OCI-LY7 (cell line): ENCODE measurements around the gene OMA1. TPM values are rescaled to one million over a fixed set of nuclear protein-coding genes. Genes with fewer than 3 reads are reported as not detected.
"Not testable (repeated sequence)": the region's sequence is repeated elsewhere in the genome, so short reads cannot be mapped to it uniquely, and the experiment has no call there.

ENCODE experiments used
- BruUV-seq: library from RNA; stranded (reverse); fragments of 400-500 nt; replicated peaks from 2 replicates; lab custom pipeline; 2021; lab: Mats Ljungman, UMichigan
- CTCF ChIA-PET: fragments of 300-600 bp; sonication (Branson Sonifier 250); formaldehyde crosslinking; loops from one replicate; lab custom pipeline; 2022; ENCODE audit warnings: antibody characterized with exemption; ENCODE audit not compliant: unreplicated experiment; lab: Charles Lee
- POLR2A ChIA-PET: fragments of 300-600 bp; sonication (Branson Sonifier 250); formaldehyde crosslinking; loops from one replicate; lab custom pipeline; 2022; ENCODE audit warnings: antibody characterized with exemption; lab: Charles Lee
- DNase-seq: peaks from one replicate; pipeline ENCODE4 v3.0.0-alpha.2; 2015; ENCODE audit warnings: low spot score
- H2AFZ ChIP-seq: fragments of 200-600 bp; sonication (generic), shearing (Covaris generic); 2 replicates; pipeline ENCODE4 v1.6.1; 2014; ENCODE audit warnings: mild to moderate bottlenecking, antibody characterized with exemption, low read length, moderate library complexity
- H3K27ac ChIP-seq: fragments of 200-600 bp; sonication (generic); 2 replicates; pipeline ENCODE4 v1.5.1; 2014; ENCODE audit warnings: mixed run types, low read depth, mild to moderate bottlenecking, moderate library complexity, low read length, inconsistent platforms; ENCODE audit not compliant: poor library complexity, severe bottlenecking
- H3K36me3 ChIP-seq: fragments of 200-600 bp; sonication (generic); 2 replicates; pipeline ENCODE4 v1.6.1; 2014; ENCODE audit warnings: mild to moderate bottlenecking, antibody characterized with exemption, low read length, moderate library complexity, mixed read lengths; ENCODE audit not compliant: insufficient read depth
- H3K4me1 ChIP-seq: fragments of 200-600 bp; sonication (generic); 2 replicates; pipeline ENCODE4 v1.5.1; 2014; ENCODE audit warnings: mild to moderate bottlenecking, low read length; ENCODE audit not compliant: insufficient read depth, poor library complexity, severe bottlenecking
- H3K4me2 ChIP-seq: fragments of 200-600 bp; sonication (generic); 2 replicates; pipeline ENCODE4 v1.6.1; 2014; ENCODE audit warnings: mild to moderate bottlenecking, low read length
- H3K4me3 ChIP-seq: fragments of 200-600 bp; sonication (generic); 2 replicates; pipeline ENCODE4 v1.5.1; 2014; ENCODE audit warnings: mild to moderate bottlenecking, low read depth, low read length; ENCODE audit not compliant: poor library complexity, severe bottlenecking
- H3K79me2 ChIP-seq: fragments of 200-600 bp; sonication (generic); 2 replicates; pipeline ENCODE4 v1.6.1; 2016; ENCODE audit warnings: low read depth, mild to moderate bottlenecking, low read length, moderate library complexity, mixed read lengths; ENCODE audit not compliant: insufficient read depth
- H3K9me2 ChIP-seq: fragments of 200-600 bp; sonication (generic); 2 replicates; pipeline ENCODE4 v1.6.1; 2016; ENCODE audit warnings: mild to moderate bottlenecking, low read length, mixed read lengths; ENCODE audit not compliant: insufficient read depth
- H3K9me3 ChIP-seq: fragments of 200-600 bp; sonication (generic); 2 replicates; pipeline ENCODE4 v1.6.1; 2014; ENCODE audit warnings: mild to moderate bottlenecking, mixed run types, low read length, mixed read lengths
- H4K20me1 ChIP-seq: fragments of 200-600 bp; sonication (generic); 2 replicates; pipeline ENCODE4 v1.6.1; 2014; ENCODE audit warnings: mild to moderate bottlenecking, antibody characterized with exemption, low read length, moderate library complexity, mixed read lengths; ENCODE audit not compliant: insufficient read depth
- EZH2phosphoT487 ChIP-seq: fragments of 200-600 bp; sonication (generic); IDR thresholded peaks from 2 replicates; pipeline ENCODE4 v1.6.1; 2018; ENCODE audit warnings: low read depth, borderline replicate concordance, mild to moderate bottlenecking, mixed run types, antibody characterized with exemption, low read length, moderate library complexity, mixed read lengths
- intact Hi-C: fragments of 100-400 bp; cut with micrococcal nuclease; formaldehyde crosslinking; loops from one replicate; pipeline ENCODE4 v1.10.0; 2022; ENCODE audit not compliant: unreplicated experiment
- total RNA-seq, 2 experiments: library from RNA; depleted of rRNA in 1 of 2; stranded (reverse); fragments of >200 nt in 1 of 2; shearing (Covaris generic) in 1 of 2; gene quantifications; 2 replicates each; pipeline ENCODE4 v1.2.3, GENCODE V29; 2014 to 2022
- TF ChIP-seq, protein P1 (sequence below): fragments of 200-600 bp; sonication (generic); conservative IDR thresholded peaks from 2 replicates; pipeline ENCODE4 v1.5.1; 2014; ENCODE audit warnings: mild to moderate bottlenecking, antibody characterized with exemption, low read length, moderate library complexity, mixed read lengths

Gene OMA1
- total RNA-seq, 2 experiments from 2014 or later, result 35.9 to 38.5 TPM

DNA sequence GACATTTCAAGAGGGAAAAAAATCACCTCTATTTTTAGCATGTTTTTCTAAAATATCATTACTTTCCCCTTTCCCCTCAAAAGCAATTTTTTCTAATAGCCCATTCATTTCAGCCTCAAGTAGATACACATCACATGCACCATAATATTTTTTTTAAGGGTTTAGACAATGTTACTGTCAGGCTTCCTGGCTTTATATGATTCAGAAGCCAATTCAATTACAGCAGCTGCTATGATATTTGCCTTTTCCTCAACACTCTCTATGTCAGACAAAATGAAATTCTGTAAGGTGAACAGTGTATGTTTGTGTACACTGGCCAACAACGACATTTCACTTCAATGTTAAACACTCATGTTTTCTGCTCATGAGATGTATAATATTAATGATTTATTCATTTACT, 46.5 kb downstream of the OMA1 start:
- DNase-seq, result no peak
- Histone ChIP-seq H3K79me2 (no peaks in the 10 kb centered on the region), H3K27ac (no peak overlapping the region), H3K4me3 (no peak overlapping the region), H3K9me3 (no peaks in the 10 kb centered on the region), H2AFZ (no peak overlapping the region), H3K4me1 (no peaks in the 10 kb centered on the region), H4K20me1 (no peaks in the 10 kb centered on the region), H3K36me3 (peaks cover 17% of the 10 kb centered on the region; the same call in 1 of the 2 replicates), H3K9me2 (no peaks in the 10 kb centered on the region), H3K4me2 (no peak overlapping the region)
- POLR2A ChIA-PET, result no interaction called here
- BruUV-seq, result no TSS peak
- TF ChIP-seq, protein P1, sequence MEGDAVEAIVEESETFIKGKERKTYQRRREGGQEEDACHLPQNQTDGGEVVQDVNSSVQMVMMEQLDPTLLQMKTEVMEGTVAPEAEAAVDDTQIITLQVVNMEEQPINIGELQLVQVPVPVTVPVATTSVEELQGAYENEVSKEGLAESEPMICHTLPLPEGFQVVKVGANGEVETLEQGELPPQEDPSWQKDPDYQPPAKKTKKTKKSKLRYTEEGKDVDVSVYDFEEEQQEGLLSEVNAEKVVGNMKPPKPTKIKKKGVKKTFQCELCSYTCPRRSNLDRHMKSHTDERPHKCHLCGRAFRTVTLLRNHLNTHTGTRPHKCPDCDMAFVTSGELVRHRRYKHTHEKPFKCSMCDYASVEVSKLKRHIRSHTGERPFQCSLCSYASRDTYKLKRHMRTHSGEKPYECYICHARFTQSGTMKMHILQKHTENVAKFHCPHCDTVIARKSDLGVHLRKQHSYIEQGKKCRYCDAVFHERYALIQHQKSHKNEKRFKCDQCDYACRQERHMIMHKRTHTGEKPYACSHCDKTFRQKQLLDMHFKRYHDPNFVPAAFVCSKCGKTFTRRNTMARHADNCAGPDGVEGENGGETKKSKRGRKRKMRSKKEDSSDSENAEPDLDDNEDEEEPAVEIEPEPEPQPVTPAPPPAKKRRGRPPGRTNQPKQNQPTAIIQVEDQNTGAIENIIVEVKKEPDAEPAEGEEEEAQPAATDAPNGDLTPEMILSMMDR, result no peak
- TF ChIP-seq EZH2phosphoT487, result no peak
- intact Hi-C loops, result no loop called here
- CTCF ChIA-PET, result no interaction called here

DNA sequence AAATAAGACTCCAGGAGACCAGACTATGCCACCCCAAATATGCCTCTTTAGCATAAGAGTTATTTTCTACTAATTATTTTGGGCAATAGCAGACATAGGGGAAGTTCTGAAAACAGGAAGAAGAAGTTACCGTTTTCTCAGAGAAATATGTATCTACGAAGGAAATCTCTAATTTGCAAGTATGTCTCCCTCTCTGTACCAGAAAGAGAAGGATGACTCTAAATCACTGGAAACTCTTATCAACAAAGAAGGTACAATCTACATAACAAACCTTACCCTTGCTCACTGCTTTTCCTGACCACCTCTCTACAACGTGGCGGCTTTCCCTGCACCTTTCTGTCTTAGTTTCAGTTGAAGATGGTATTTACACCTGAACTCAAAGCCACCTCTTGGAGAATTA, 49.0 kb downstream of the OMA1 start:
- DNase-seq, result no peak
- POLR2A ChIA-PET, result no interaction called here
- intact Hi-C loops, result no loop called here
- Histone ChIP-seq H3K9me3 (no peaks in the 10 kb centered on the region), H3K4me1 (no peaks in the 10 kb centered on the region), H3K36me3 (peaks cover 4% of the 10 kb centered on the region; the same call in 1 of the 2 replicates), H3K9me2 (no peaks in the 10 kb centered on the region), H4K20me1 (no peaks in the 10 kb centered on the region), H3K4me2 (no peak overlapping the region), H3K4me3 (no peak overlapping the region), H3K79me2 (no peaks in the 10 kb centered on the region), H3K27ac (no peak overlapping the region), H2AFZ (no peak overlapping the region)
- CTCF ChIA-PET, result no interaction called here
- TF ChIP-seq, protein P1, result no peak
- no peak for TF ChIP-seq EZH2phosphoT487
- BruUV-seq, result no TSS peak

GRCh38 chr1:58496042-58496441, 50.5 kb downstream of the OMA1 start:
- no peaks in the 10 kb centered on the region for H3K9me3 ChIP-seq
- no peak for DNase-seq
- no peaks in the 10 kb centered on the region for H3K79me2 ChIP-seq
- ChIA-PET CTCF (no interaction called here), POLR2A (interaction anchor here (0.5 to 0.6 kb wide), 3 partner anchors 335 to 1451 kb away, joined by 3 to 4 read pairs (median 4); no protein-coding TSS in a partner anchor)
- no peak overlapping the region for H3K27ac ChIP-seq
- TF ChIP-seq EZH2phosphoT487, result no peak
- TF ChIP-seq, protein P1, result no peak
- H3K4me3 ChIP-seq, result no peak overlapping the region
- H3K4me2 ChIP-seq, result no peak overlapping the region
- intact Hi-C loops, result no loop called here
- H3K9me2 ChIP-seq, result no peaks in the 10 kb centered on the region
- H2AFZ ChIP-seq, result no peak overlapping the region
- H3K4me1 ChIP-seq, result no peaks in the 10 kb centered on the region
- H4K20me1 ChIP-seq, result no peaks in the 10 kb centered on the region
- no peaks in the 10 kb centered on the region; the same call in 1 of the 2 replicates for H3K36me3 ChIP-seq
- no TSS peak for BruUV-seq

DNA sequence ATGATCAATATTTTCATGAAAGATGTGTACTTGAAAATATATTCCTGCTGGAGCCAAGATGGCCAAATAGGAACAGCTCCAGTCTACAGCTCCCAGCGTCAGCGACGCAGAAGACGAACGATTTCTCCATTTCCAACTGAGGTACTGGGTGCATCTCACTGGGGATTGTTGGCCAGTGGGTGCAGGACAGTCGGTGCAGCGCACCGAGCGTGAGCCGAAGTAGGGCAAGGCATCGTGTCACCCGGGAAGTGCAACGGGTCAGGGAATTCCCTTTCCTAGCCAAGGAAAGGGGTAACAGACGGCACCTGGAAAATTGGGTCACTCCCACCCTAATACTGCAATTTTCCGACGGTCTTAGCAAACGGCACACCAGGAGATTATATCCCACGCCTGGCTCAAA, 57.6 kb downstream of the OMA1 start:
- POLR2A ChIA-PET, H3K27ac ChIP-seq, intact Hi-C loops, H3K4me3 ChIP-seq, H3K9me3 ChIP-seq, H3K4me1 ChIP-seq, H4K20me1 ChIP-seq, H2AFZ ChIP-seq, BruUV-seq, DNase-seq, H3K36me3 ChIP-seq, H3K4me2 ChIP-seq, CTCF ChIA-PET, H3K79me2 ChIP-seq, H3K9me2 ChIP-seq: not testable (repeated sequence)
